Fibroblast of skin of back (primary cell): ENCODE data around the gene SLC6A8.
"Not testable (repeated sequence)": the region's sequence is repeated elsewhere in the genome, so short reads cannot be mapped to it uniquely, and the experiment has no call there.

Experiments
- DNase-seq: peaks from one replicate; pipeline ENCODE4 v3.0.0-alpha.2; 2013

SLC6A8 gene

GRCh38 chrX:153693216-153694086 lies 5.7 kb downstream of the SLC6A8 start:
- DNase-seq = no peak

GRCh38 chrX:153694256-153694655 lies 6.5 kb downstream of the SLC6A8 start:
- not testable (repeated sequence) for DNase-seq

- no peak for DNase-seq
These were observed 7.1 kb downstream of the SLC6A8 start for GRCh38 chrX:153694687-153695270.

DNA sequence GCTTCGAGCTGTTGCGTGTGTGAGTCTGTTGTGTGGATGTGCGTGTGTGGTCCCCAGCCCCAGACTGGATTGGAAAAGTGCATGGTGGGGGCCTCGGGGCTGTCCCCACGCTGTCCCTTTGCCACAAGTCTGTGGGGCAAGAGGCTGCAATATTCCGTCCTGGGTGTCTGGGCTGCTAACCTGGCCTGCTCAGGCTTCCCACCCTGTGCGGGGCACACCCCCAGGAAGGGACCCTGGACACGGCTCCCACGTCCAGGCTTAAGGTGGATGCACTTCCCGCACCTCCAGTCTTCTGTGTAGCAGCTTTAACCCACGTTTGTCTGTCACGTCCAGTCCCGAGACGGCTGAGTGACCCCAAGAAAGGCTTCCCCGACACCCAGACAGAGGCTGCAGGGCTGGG lies 8.4 kb downstream of the SLC6A8 start:
- no peak for DNase-seq

DNA sequence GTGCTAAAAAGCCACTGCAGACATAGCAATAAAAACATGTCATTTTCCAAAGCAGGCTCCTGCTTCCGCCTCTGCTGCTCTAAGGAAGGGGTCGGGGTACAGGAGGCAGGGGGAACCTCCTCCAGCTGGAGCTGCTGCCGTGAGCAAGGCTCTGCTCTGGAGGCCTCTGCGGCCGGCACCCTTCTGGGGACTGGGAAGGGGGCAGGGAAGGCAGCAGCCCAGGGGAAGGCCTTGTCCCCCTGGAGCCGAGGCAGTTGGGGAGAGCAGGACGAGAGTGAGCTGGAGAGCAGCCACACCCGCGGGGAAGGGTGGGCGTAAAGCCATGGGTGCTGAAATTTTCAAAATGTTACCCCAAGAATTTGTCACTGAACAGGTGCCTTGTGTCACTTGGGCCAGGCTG lies 8.8 kb downstream of the SLC6A8 start:
- DNase-seq = not testable (repeated sequence)

DNA sequence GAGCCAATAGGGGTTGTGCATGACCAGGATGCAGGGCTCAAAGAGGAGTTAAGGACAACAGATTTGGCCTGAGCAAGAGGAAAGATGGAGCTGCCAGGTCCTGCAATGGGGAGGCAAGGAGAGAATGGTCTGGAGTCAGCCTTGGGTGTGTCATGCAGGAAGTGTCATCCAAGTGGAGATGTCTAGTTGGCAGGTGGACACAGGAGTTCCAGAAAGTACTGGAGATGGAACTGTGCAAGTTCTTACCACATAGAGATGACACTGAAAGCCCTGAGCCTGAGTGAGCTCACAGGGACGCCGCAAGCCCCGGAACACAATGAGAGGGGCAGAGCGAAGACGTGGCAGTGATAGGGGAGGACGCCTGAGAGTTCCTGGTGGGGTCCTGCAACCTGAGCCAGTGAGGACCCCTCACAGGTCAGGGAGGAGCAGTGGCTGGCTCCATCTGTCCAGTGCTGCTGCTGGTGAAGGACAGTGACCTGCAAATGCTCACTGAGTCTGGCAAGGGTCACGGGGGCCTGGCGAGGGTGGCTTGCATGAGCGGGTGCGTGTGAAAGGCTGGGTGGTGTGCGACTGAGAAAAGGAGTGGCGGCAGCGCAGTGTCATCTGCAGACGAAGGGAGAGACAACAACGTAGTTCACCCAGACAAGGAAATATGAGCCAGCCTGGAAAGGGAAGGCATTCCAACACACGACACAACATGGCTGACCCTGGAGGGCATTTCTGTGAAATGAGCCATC lies 9.4 kb downstream of the SLC6A8 start:
- DNase-seq = not testable (repeated sequence)

- DNase-seq = no peak
These were observed 10.5 kb downstream of the SLC6A8 start for GRCh38 chrX:153697924-153698865.

DNA sequence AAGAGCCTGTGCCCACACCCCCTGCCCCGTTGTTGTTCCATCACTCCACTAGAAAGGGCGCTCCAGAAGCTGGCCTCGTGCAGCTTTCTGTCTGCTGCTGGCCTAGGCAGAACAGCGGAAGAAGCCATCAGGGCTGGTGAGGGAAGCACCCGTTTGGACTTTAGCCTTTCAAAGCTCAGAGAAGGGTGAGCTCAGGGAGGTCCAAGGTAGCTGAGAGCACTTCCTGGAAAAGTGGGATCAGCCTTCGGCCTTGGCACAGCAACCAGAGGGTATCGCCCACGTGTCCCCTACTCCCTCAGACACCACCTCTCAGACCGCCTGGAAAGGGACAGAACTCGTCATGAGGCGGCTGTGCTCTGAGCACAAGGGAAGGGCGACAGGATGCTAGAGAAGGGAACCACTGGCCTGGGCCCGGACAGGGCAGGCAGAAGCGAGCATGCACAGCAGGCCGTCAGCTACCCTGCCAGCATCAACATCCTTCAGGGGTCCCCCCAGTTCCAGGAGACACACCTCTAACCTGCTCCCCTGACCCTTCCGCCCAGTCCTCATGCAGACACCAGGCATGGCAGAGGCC lies 11.6 kb downstream of the SLC6A8 start:
- DNase-seq = not testable (repeated sequence)

GRCh38 chrX:153699784-153700371 lies 12.2 kb downstream of the SLC6A8 start:
- not testable (repeated sequence) for DNase-seq

DNA sequence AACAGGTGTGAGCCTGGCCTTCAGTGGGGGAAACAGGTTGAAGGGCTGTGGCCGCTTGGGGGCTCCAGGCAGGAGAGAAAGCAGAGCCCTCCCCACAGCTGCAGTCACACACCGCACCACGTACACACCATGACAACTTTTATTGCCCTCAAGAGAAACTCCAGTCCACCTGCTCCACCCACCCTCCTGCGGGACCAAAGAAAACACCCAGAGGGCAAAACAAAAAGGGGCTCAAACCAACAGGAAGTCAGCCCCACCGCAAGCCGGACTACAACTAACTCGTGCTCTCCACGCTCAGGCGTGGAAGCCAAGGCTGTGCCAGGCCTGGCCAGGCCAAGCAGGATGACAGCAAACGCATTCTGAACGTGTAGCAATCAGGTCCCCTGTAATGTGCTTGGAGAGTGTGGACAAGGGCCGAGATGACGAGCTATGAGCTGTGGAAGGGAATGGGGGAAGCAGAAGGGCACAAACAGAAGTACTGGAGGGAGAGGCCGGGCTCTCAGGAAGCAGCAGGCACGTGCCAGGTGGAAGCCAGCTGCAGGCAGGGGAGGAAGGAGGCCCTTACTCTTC lies 12.7 kb downstream of the SLC6A8 start:
- no peak for DNase-seq

- no peak for DNase-seq
These were observed 13.2 kb downstream of the SLC6A8 start for GRCh38 chrX:153700967-153701366.

- DNase-seq = no peak
These were observed 14.0 kb downstream of the SLC6A8 start for GRCh38 chrX:153701706-153702105.

- no peak for DNase-seq
These were observed 14.8 kb downstream of the SLC6A8 start for GRCh38 chrX:153702336-153703035.

GRCh38 chrX:153703036-153703370 lies 15.3 kb downstream of the SLC6A8 start:
- DNase-seq = no peak

- DNase-seq = no peak
These were observed 16.3 kb downstream of the SLC6A8 start for GRCh38 chrX:153704021-153704526.

GRCh38 chrX:153704631-153705402 lies 17.1 kb downstream of the SLC6A8 start:
- not testable (repeated sequence) for DNase-seq

- not testable (repeated sequence) for DNase-seq
These were observed 17.8 kb downstream of the SLC6A8 start for GRCh38 chrX:153705403-153706060.

DNA sequence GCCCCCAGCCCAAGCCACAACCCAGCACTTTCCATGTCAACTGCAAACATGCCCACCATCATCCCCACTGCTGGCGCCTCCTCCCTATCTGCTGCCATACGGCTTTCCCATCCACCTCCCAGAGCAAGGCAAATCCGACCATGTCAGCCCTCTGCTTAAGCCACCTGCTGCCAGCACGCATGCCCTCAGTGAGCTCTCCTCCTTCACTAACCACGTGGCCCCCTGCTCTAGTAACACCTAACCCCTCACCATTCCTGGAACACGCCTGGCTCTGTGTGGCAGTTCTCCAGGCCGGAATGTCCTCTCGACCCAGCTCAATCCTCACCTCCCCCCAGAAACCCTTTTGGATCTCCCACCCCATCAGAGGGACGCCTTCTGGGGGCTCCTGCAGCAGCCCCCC lies 19.1 kb downstream of the SLC6A8 start:
- no peak for DNase-seq

- DNase-seq = no peak
These were observed 19.7 kb downstream of the SLC6A8 start for GRCh38 chrX:153707406-153707805.
